Smooth muscle cell of the coronary artery (primary cell): ENCODE results near the gene JTB. TPM values are rescaled to one million over a fixed set of nuclear protein-coding genes. Genes with fewer than 3 reads are reported as not detected.

Experiments used
- total RNA-seq: library from RNA; depleted of rRNA; stranded (reverse); fragments of >200 nt; gene quantifications from 2 replicates; pipeline ENCODE4 v1.2.3, GENCODE V29; 2014; ENCODE audit warnings: low replicate concordance

The JTB gene
- total RNA-seq, result 54.3 and 122 TPM in 2 replicates

DNA sequence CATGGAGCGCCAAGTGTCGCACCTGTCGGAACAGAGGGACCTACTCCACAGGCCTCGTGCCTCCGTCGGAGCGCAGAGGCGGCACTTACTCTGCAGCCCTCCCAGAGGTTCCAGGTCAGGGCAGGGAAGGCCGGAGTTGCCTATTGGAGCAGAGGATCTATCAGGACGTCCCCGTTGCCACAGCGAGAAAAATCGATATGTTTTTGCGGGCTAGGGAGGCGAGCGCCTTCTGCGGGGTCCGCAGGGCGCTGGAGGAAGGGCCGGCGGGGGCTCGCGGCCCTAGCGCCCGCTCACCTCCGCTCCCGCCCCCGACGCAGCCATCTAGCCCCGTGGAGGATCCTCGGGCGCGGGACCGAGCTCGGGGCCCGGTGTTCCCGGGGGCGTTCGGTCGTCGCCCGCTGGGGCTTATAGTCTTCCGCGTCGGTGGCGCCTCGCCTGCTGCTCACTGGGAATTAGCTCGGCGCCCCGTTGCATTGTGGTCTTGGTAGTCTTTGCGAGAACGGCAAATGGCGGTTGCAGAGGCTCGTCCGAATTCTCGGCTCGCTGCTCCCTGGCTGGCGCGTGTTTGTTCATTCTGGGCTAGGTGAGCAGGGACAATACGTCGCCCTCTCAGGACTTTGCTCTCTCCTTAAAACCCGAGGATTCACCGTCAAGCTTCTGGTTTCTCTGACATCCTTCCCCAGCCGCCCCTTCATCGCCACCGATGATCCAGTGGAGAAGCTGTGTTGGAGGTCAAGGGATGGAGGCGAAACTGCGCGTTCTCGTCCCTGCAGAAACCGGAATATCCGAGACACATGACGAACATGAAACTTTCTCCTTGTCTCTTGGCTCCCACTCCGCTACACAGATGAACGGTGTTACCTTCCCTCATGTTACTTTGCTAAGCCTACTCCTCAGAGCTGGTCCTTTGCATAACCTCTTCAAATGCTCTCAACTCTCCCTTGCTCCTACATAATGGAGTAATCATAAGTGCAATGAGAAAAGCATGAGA, at the start of gene JTB:
Gene JTB, minus strand, starts transcription at position 425 of the 991 bp plus-strand sequence. Its CDS starts 422 bp downstream, at position 3.

DNA sequence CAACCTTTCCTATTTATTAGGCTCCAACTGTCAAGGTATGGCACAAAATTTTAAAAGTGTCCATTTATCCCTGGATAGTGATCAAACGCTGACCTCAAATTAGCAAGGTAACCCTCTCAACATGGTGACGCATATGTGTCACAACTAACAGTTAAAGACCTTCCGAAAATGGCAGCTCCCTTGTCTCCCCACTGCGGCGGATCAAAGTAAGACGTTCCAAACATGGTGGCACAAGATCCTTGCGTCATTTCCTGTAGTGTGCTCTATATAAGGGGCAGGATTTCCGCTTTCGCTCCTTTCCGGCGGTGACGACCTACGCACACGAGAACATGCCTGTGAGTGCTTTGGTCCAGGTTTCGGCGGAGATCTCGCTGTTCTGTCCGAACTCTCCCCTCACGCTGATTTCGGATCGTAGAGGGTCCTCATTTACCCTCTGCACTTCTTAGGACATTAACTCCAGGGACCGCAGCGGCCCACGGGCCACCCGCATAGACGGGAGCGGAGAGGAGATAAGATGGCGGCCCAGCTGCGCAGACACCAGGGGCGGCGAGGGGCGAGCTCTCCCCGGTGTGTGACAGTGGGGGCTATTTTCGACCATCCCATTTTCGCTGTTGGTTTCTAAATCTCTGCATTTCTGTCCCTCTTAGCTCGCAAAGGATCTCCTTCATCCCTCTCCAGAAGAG, 13.1 kb upstream of the JTB start, which contains the start of gene RPS27:
Gene RPS27, plus strand, starts transcription at position 295 of the 683 bp plus-strand sequence. Its CDS starts 35 bp downstream, at position 330.

DNA sequence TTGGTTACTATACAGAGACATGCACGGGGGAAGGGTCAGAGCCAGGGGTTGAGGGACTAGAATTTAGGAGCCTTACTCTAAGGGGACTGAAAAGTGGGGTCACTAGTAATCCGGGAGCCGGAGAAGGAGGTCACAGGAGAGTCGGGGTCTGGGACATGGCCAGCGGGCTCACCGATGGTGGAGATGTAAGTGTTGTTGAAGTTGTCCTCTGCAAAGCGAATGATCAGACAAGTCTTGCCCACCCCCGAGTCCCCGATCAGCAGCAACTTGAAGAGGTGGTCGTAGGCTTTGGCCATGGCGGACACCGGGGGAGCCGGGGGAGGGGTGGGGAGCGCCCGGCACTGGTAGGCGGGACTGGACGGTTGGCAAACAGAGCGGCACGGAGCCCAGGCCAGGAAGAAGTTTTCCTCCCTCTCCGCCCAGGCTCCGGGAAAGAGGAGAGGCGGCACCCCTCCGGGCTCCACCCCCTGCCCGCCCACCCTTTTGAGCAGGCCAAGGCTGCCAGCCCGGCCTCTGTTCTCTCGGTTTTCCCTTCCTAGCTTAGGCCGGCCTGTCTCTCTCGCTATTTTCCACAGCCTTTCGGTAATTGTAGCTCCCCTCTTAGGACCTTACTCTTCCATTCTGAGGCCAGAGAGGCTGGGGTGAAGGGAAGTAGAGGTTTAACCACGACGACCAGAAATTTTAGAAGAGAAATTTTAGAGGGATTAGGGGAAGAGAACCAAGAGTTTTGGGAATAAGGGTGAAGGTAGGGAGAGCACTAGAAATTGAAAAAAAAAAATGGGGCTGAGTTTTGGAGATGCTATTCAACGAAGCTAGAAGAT, 8.7 kb upstream of the JTB start, which contains the start of gene RAB13:
Gene RAB13, minus strand, starts transcription at position 399 of the 821 bp plus-strand sequence. Its CDS starts 103 bp downstream, at position 296.

DNA sequence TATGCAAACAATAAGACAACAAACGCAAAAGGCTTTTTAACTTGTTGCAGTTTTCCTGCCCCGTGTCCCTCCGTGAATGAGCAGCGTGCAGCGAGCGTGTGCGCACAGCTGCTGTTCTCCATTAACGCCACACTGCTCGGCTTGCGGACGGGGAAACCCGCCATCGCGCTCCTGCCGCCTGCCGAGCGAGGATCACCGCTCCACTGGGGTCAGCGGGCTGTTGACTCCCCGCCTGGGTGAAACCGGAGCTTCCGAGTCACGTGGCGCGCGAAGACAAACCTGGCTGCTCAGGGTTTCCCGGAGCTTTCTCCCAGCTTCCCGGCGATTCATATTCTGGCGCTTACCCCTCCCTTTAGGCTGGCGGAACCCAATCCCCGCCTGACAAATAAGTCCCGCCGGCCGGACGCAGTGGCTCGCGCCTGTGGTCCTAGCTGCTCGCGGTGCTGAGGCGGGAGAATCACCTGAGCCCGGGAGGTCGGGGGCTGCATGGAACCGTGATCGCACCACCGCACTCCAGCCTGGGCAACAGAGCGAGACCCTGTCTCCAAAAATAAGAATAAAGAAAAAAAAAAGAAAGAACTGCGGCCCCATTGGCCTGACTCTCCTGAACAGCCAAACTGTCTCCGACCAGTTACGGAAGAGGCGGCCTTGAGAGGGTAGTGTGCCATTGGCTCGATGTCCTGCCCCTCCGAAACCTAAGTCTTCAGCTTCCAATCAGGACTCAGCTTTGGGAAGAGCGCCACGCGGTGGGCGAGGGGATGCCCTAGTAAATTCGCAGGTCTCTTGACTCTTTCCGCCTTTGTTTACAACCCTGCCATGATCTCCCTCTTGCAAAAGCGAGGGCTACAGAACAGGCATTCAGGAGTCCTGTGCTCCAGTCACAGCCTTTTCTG, 10.1 kb downstream of the JTB start, which contains the start of gene CREB3L4:
Gene CREB3L4, plus strand, starts transcription at position 796 of the 893 bp plus-strand sequence. CDS start 624 bp downstream, outside the sequence.

DNA sequence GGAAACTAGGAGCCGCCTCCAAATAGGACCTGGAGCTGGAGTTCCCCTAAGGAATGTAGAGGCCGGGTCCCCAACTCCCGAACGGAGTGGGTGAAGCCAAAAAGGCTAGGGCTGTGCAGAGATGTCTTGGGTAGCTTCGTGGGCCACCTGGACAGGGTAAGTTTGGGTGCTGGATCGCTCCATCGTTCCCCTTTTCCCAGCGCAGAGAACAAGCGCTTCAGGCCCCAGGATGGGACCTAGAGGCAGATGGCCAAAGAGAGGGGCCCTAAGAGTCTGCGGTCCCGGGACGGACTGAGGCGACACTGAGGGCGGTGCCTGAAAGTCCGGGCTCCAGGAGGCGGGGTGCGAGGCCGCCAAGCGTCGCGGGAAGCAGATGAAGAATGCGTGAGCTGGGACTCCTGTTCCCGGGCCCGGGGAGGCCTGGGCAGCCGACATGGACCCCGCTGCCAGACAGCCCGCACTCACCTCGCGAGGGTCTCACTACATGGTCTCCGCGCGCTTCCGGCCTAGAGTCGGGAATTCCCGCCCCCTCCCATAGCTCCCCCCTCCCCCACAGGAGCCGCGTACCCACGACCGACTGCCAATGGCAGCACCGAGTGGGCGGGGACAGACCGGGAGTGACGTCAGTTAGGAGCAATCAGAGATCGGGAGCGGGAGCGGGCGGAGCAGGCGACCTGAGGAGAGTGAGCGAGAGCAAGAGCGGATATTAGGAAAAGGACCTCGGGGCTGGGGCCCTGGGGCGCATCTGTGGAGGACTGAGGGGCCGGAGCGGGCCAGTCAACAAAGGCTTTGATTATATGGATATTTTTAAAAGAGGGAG, 14.2 kb downstream of the JTB start, which contains the start of gene SLC39A1:
Gene SLC39A1, minus strand, starts transcription at position 508 of the 820 bp plus-strand sequence. CDS start 822 bp downstream, outside the sequence.

DNA sequence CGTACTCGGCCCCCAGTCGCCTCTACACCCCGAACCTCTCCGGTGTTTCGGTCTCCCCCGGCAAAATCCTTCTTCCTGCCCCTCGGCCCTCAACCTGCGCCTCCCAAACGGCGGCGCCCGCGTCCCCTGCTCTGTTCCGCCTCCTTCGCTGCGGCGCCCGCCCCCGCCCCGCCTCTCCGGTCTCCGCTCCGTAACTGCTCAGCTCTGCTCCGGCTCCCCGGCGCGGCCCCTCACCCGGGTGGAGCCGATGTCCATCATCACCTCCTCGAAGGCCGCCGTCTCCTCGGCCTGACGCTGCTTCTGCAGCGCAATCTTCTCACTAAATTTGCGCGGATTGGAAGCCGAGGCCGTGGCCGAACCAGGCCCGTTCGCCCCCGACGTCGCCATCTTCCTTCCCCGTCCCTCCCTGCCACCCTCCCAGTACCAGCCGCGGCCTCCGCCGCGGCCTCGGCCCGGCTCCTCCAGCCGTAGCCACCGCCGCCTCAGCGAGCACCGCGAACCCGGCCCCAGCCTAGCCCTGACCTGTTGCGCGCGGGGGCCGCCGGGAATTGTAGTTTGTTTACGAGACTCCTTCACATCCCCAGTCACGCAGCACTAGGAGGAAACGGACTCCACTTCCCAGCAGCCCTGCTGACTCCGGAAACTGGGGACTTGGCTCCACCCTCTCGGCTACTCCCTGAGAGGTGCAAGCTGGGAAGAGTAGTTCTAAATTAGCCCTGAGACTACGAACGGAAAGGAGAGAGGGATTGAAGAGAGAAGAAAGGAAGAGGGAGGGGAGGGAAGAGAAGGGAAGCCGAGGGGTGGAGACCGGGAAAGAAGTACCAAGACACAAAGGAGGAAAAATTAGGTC, 19.1 kb downstream of the JTB start, which contains the start of gene CRTC2:
Gene CRTC2, minus strand, starts transcription at position 502 of the 850 bp plus-strand sequence. Its CDS starts 115 bp downstream, at position 387.

DNA sequence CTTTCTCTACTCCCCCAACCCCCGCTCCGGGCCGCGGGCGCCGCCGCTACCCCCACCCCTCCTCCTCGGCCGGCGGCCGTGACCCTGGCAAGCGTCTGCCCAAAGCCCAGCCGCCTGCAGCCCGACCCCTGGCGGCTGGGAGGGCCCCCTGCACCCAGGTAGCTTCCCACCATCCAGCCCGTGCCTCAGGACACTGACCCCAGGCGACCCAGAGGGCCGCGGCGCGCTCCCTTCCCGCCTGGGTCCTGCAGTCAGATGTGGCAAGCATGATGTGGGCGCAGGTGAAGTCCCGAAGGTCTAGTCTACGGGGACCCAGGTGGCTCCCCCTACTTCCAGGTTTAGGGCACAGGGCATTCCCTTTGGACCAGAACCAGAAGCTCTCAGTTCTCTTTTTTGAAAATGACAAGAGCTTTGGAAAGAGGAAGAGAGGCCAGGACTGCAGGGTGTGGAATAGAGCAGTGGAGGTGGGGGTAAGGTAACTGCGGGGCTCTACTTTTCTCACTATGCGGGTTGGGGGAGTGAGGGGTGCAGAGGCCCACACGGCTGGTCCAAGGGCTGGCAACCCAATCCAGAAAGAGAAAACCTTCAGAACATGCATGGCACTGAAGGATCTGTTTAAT, 30.7 kb downstream of the JTB start, which contains the start of gene DENND4B:
Gene DENND4B, minus strand, starts transcription at position 97 of the 620 bp plus-strand sequence. CDS start 2,344 bp downstream, outside the sequence.

Other genes starting within 250 kb of the JTB start
- 17.9 and 23.9 TPM in 2 replicates for gene INTS3, start 249.6 kb downstream of the JTB start, total RNA-seq
- 4.4 and 38.0 TPM in 2 replicates for gene SLC27A3, start 202.3 kb downstream of the JTB start, total RNA-seq
- 2.6 and 2.7 TPM in 2 replicates for gene GATAD2B, start 54.7 kb downstream of the JTB start, total RNA-seq
- 7.9 and 10.2 TPM in 2 replicates for gene DENND4B, start 31.0 kb downstream of the JTB start, total RNA-seq
- 2.1 and 2.6 TPM in 2 replicates for gene CRTC2, start 19.1 kb downstream of the JTB start, total RNA-seq
- 60.8 and 104 TPM in 2 replicates for gene SLC39A1, start 14.1 kb downstream of the JTB start, total RNA-seq
- gene CREB3L4, start 9.8 kb downstream of the JTB start, total RNA-seq, result 4.6 and 6.1 TPM in 2 replicates
- 68.6 and 148 TPM in 2 replicates for gene RAB13, start 8.7 kb upstream of the JTB start, total RNA-seq
- 660 and 2,210 TPM in 2 replicates for gene RPS27, start 13.1 kb upstream of the JTB start, total RNA-seq
- gene NUP210L, start 177.4 kb upstream of the JTB start, total RNA-seq, result under 0.01 and 0.12 TPM in 2 replicates
- gene TPM3, start 214.4 kb upstream of the JTB start, total RNA-seq, result 517 and 625 TPM in 2 replicates
- not detected in 2 replicates for gene CFAP141, start 228.7 kb upstream of the JTB start, total RNA-seq
- 48.1 and 61.1 TPM in 2 replicates for gene UBAP2L, start 243.3 kb upstream of the JTB start, total RNA-seq